ENCODE results near the gene BLTP3A. TPM values are rescaled to one million over a fixed set of nuclear protein-coding genes. Genes with fewer than 3 reads are reported as not detected.

BLTP3A gene
- total RNA-seq (2022; extraction: Qiagen RNA extraction; ENCODE audit: low read depth) = 4.1 to 6.3 TPM (median 5.8 TPM) in 5 replicates

GRCh38 chr6:34791701-34792604, at the start of gene BLTP3A:
BLTP3A (plus strand) TSS chr6:34792083; CDS start chr6:34792251, 168 bp downstream.

Other genes starting within 250 kb of the BLTP3A start
- gene SPDEF, start 235.8 kb upstream of the BLTP3A start, total RNA-seq (2022; extraction: Qiagen RNA extraction; ENCODE audit: low read depth) = 0.52 to 2.2 TPM (median 1.8 TPM) in 5 replicates
- 29.3 to 35.1 TPM (median 33.0 TPM) in 5 replicates for gene ILRUN, start 95.3 kb upstream of the BLTP3A start, total RNA-seq (2022; extraction: Qiagen RNA extraction; ENCODE audit: low read depth)
- gene SNRPC, start 34.6 kb upstream of the BLTP3A start, total RNA-seq (2022; extraction: Qiagen RNA extraction; ENCODE audit: low read depth) = 190 to 214 TPM (median 205 TPM) in 5 replicates
- gene TAF11, start 96.0 kb downstream of the BLTP3A start, total RNA-seq (2022; extraction: Qiagen RNA extraction; ENCODE audit: low read depth) = 18.8 to 21.3 TPM (median 19.7 TPM) in 5 replicates
- 4.4 to 8.2 TPM (median 6.9 TPM) in 5 replicates for gene ANKS1A, start 97.2 kb downstream of the BLTP3A start, total RNA-seq (2022; extraction: Qiagen RNA extraction; ENCODE audit: low read depth)